ENCODE results near the gene PRSS56.
A peak's percentile ranks its signal among the peaks of the same experiment; 100 is the strongest.

Gene PRSS56

DNA sequence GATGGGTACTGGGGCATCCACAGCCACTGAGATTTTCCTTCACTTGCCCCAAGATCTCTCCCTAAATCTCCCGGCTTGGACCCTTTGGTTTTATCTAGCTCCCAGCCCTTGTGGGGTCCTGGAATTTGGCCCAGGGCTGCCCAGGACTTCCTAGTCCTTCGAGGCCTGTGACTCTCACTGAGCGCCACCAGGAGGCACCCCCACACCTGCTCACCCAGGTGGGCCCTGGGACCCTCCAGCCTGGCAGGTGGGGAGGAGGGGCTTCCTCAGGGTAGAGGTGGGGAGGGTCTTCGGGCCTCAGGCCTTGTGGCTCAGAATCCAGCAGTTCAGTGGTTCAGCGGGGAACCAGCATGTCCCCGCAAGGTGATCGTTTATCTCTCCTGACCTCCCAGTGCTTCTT is 11.9 kb upstream of the PRSS56 start:
- DNase-seq (ENCODE audit: low read depth) = no peak
- Histone ChIP-seq H3K36me3 (ENCODE audit: control insufficient read depth, insufficient read depth, low read length, severe bottlenecking) (no peaks in the 10 kb centered on the region), H3K27me3 (replicated peaks; ENCODE audit: control insufficient read depth, insufficient read depth, low read length) (peaks cover 65% of the 10 kb centered on the region), H3K9ac (ENCODE audit: low read length) (no peak overlapping the region), H3K9me3 (ENCODE audit: control insufficient read depth, low read length) (no peaks in the 10 kb centered on the region), H3K4me3 (ENCODE audit: low read length) (no peak overlapping the region), H3K4me1 (ENCODE audit: control insufficient read depth, insufficient read depth, low read length) (peaks cover 2% of the 10 kb centered on the region)

DNA sequence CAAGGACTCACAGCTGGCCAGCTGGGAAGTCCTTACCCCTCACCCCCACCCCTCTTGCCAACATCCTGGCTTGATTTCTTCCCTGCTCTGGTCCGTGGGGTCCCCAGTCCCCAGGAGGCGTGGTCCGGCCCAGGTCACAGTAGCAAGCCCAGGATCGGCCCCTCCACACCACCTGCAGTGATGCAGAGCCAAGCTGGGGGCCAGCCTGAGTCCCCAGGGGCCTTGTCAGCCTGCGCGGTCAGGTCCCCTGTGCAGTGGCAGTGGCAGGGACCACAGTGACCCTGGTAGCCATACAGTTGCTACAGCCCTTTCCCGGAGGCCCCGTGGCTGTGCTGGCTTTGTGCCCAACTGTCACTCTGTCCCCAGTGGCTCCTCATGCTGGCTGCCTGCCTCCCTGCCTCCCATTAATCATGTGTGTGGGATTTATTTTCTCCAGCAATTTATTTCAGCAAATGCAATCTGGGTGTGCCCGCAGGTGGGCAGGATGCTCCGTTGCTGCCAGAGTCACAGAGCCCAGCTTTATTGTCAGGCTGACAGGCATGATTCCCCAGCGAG is 8.8 kb upstream of the PRSS56 start:
- no peaks in the 10 kb centered on the region for H3K36me3 ChIP-seq (ENCODE audit: control insufficient read depth, insufficient read depth, low read length, severe bottlenecking)
- no peak for DNase-seq (ENCODE audit: low read depth)
- H3K4me3 ChIP-seq (ENCODE audit: low read length) = no peak overlapping the region
- no peak overlapping the region for H3K9ac ChIP-seq (ENCODE audit: low read length)
- no peaks in the 10 kb centered on the region for H3K4me1 ChIP-seq (ENCODE audit: control insufficient read depth, insufficient read depth, low read length)
- H3K27me3 ChIP-seq (replicated peaks; ENCODE audit: control insufficient read depth, insufficient read depth, low read length) = peaks cover 65% of the 10 kb centered on the region
- H3K9me3 ChIP-seq (ENCODE audit: control insufficient read depth, low read length) = no peaks in the 10 kb centered on the region

DNA sequence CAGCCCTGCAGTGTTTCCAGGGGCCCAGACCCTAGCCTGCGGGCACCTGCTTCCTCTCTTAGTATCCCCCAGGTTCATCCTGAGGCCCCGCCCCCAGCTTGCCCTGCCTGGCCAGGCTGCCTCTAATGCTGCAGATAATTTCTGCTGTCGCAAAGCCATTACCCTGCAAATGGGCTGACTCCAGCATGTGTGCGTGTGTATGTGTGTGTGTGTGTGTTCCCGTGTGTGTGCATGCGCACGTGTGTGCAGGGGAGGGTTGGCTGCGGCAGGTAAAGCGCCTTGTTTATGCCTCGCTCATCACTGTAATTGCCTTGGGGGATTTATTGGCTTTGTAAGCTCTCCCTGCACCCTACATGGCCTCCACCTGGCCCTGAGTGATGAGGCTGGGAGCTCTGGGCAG is 7.6 kb upstream of the PRSS56 start:
- Histone ChIP-seq H3K36me3 (ENCODE audit: control insufficient read depth, insufficient read depth, low read length, severe bottlenecking) (no peaks in the 10 kb centered on the region), H3K9ac (ENCODE audit: low read length) (no peak overlapping the region), H3K4me3 (ENCODE audit: low read length) (no peak overlapping the region), H3K27me3 (replicated peaks; ENCODE audit: control insufficient read depth, insufficient read depth, low read length) (peaks cover 63% of the 10 kb centered on the region), H3K9me3 (ENCODE audit: control insufficient read depth, low read length) (no peaks in the 10 kb centered on the region), H3K4me1 (ENCODE audit: control insufficient read depth, insufficient read depth, low read length) (no peaks in the 10 kb centered on the region)
- no peak for DNase-seq (ENCODE audit: low read depth)

DNA sequence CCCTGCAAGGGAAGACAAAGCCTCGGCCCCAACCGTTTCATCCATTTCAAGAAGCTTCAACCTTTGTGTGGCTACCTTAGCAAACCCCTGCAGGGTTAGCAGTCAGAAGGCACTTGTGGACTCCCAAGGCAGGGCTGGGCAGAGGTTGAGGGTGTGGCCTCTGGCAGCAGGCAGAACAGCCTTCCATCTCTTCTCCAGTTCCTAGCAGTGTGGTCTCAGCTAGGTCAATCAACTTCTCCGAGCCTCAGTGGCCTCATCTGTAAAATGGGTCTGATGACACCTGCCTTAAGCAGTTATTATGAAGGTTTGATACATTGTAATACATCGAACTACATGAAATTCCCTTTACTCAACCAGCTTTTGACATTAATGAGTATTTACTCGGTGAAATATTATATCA is 6.8 kb upstream of the PRSS56 start:
- no peak for DNase-seq (ENCODE audit: low read depth)
- Histone ChIP-seq H3K27me3 (replicated peaks; ENCODE audit: control insufficient read depth, insufficient read depth, low read length) (peaks cover 58% of the 10 kb centered on the region), H3K4me1 (ENCODE audit: control insufficient read depth, insufficient read depth, low read length) (no peaks in the 10 kb centered on the region), H3K9me3 (ENCODE audit: control insufficient read depth, low read length) (no peaks in the 10 kb centered on the region), H3K4me3 (ENCODE audit: low read length) (no peak overlapping the region), H3K36me3 (ENCODE audit: control insufficient read depth, insufficient read depth, low read length, severe bottlenecking) (no peaks in the 10 kb centered on the region), H3K9ac (ENCODE audit: low read length) (no peak overlapping the region)

DNA sequence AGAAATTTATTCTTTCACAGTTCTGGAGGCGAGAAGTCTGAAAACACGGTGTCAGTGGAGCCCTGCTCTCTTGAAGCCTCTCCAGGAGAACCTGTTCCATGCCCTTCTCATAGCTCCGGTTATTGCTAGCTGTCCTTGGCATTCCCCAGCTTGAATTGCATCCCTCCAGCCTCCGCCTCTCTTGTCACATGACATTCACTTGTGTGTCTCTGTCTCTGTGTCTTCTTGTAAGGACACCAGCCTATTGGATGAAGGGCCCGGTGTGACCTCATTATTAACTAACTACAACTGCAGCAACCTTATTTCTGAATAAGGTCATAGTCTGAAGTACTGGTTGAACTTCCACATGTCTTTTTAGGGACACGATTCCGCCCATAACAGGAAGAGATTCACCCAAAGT is 4.5 kb upstream of the PRSS56 start:
- no peak overlapping the region for H3K4me3 ChIP-seq (ENCODE audit: low read length)
- H3K36me3 ChIP-seq (ENCODE audit: control insufficient read depth, insufficient read depth, low read length, severe bottlenecking) = no peaks in the 10 kb centered on the region
- H3K9me3 ChIP-seq (ENCODE audit: control insufficient read depth, low read length) = no peaks in the 10 kb centered on the region
- H3K9ac ChIP-seq (ENCODE audit: low read length) = no peak overlapping the region
- DNase-seq (ENCODE audit: low read depth) = no peak
- H3K27me3 ChIP-seq (replicated peaks; ENCODE audit: control insufficient read depth, insufficient read depth, low read length) = peaks cover 76% of the 10 kb centered on the region
- H3K4me1 ChIP-seq (ENCODE audit: control insufficient read depth, insufficient read depth, low read length) = no peaks in the 10 kb centered on the region

DNA sequence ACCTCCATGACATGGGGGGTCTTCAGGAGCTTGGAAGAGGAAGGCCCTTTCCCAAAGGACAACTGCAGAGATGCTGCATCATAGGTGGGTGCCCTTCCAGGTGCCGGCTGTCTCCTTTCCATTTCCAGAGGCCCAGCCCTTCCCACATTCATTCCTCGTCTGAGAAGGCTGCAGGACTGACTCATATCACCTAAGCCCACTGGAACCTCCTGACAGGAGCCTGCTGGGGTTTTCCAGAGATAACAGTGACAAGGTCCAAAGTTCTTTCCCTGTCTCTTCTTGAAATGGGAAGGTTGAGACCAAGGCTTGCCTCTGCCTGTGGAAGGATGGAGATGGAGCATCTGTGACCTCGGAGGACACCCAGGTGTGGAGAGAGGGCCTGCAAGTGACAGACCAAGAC is 3.6 kb upstream of the PRSS56 start:
- H3K27me3 ChIP-seq (replicated peaks; ENCODE audit: control insufficient read depth, insufficient read depth, low read length) = peaks cover 79% of the 10 kb centered on the region
- DNase-seq (ENCODE audit: low read depth) = no peak
- H3K9me3 ChIP-seq (ENCODE audit: control insufficient read depth, low read length) = no peaks in the 10 kb centered on the region
- H3K36me3 ChIP-seq (ENCODE audit: control insufficient read depth, insufficient read depth, low read length, severe bottlenecking) = no peaks in the 10 kb centered on the region
- no peaks in the 10 kb centered on the region for H3K4me1 ChIP-seq (ENCODE audit: control insufficient read depth, insufficient read depth, low read length)
- no peak overlapping the region for H3K4me3 ChIP-seq (ENCODE audit: low read length)
- no peak overlapping the region for H3K9ac ChIP-seq (ENCODE audit: low read length)

DNA sequence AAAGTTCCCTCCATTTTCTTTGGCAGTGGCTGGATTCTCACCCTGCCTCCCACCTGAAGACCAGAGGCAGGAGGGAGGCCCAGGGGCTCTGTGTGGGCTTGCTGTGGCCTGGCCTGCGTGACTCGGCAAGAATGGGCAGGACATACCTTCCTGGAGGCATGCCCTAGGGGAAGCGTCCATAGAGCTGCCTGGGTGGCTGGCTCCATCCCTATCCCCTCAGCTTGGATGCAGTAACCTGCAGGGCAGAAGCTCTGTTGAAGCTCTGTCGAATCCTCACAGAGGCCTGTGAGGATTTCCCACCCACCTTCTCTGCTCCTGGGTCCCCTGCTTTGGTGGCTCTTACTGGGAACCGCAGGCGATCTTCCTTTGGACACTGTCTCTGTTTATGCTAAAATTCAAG is 1.3 kb upstream of the PRSS56 start:
- no peak for DNase-seq (ENCODE audit: low read depth)
- Histone ChIP-seq H3K36me3 (ENCODE audit: control insufficient read depth, insufficient read depth, low read length, severe bottlenecking) (no peaks in the 10 kb centered on the region), H3K9me3 (ENCODE audit: control insufficient read depth, low read length) (no peaks in the 10 kb centered on the region), H3K9ac (ENCODE audit: low read length) (no peak overlapping the region), H3K4me3 (ENCODE audit: low read length) (no peak overlapping the region), H3K4me1 (ENCODE audit: control insufficient read depth, insufficient read depth, low read length) (no peaks in the 10 kb centered on the region), H3K27me3 (replicated peaks; ENCODE audit: control insufficient read depth, insufficient read depth, low read length) (peaks cover 69% of the 10 kb centered on the region)

GRCh38 chr2:232520489-232520888 is 301 bp downstream of the PRSS56 start:
- no peak overlapping the region for H3K4me3 ChIP-seq (ENCODE audit: low read length)
- H3K9me3 ChIP-seq (ENCODE audit: control insufficient read depth, low read length) = no peaks in the 10 kb centered on the region
- peaks cover 2% of the 10 kb centered on the region for H3K4me1 ChIP-seq (ENCODE audit: control insufficient read depth, insufficient read depth, low read length)
- H3K9ac ChIP-seq (ENCODE audit: low read length) = no peak overlapping the region
- H3K27me3 ChIP-seq (replicated peaks; ENCODE audit: control insufficient read depth, insufficient read depth, low read length) = peaks cover 60% of the 10 kb centered on the region
- no peaks in the 10 kb centered on the region for H3K36me3 ChIP-seq (ENCODE audit: control insufficient read depth, insufficient read depth, low read length, severe bottlenecking)
- no peak for DNase-seq (ENCODE audit: low read depth)

GRCh38 chr2:232521098-232521497 is 910 bp downstream of the PRSS56 start:
- no peak for DNase-seq (ENCODE audit: low read depth)
- H3K4me3 ChIP-seq (ENCODE audit: low read length) = no peak overlapping the region
- peaks cover 2% of the 10 kb centered on the region for H3K4me1 ChIP-seq (ENCODE audit: control insufficient read depth, insufficient read depth, low read length)
- H3K36me3 ChIP-seq (ENCODE audit: control insufficient read depth, insufficient read depth, low read length, severe bottlenecking) = no peaks in the 10 kb centered on the region
- H3K9me3 ChIP-seq (ENCODE audit: control insufficient read depth, low read length) = no peaks in the 10 kb centered on the region
- H3K9ac ChIP-seq (ENCODE audit: low read length) = no peak overlapping the region
- peaks cover 60% of the 10 kb centered on the region for H3K27me3 ChIP-seq (replicated peaks; ENCODE audit: control insufficient read depth, insufficient read depth, low read length)

DNA sequence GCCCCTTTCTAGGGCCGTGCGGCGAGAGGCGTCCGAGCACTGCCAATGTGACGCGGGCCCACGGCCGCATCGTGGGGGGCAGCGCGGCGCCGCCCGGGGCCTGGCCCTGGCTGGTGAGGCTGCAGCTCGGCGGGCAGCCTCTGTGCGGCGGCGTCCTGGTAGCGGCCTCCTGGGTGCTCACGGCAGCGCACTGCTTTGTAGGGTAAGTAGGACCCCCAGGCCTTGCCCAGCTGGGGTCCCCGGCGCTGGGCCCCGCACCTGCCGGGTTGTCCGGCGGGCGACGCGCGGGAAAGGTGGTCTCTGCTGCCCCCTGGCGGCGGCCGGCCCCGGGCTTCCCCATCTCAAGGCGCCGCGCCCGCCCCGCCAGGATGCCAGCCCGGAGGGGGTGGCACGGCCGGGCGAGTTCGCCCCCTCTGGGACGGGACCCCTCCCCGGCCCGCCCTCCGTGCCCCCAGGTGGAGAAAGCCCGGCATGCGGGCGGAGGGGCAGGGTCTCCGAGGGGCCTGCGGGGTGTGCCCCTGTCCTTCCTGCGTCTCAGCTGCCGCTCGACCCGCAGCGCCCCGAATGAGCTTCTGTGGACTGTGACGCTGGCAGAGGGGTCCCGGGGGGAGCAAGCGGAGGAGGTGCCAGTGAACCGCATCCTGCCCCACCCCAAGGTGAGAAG is 1.9 kb downstream of the PRSS56 start:
- H3K9ac ChIP-seq (ENCODE audit: low read length) = no peak overlapping the region
- no peaks in the 10 kb centered on the region for H3K9me3 ChIP-seq (ENCODE audit: control insufficient read depth, low read length)
- peaks cover 59% of the 10 kb centered on the region for H3K27me3 ChIP-seq (replicated peaks; ENCODE audit: control insufficient read depth, insufficient read depth, low read length)
- H3K4me1 ChIP-seq (ENCODE audit: control insufficient read depth, insufficient read depth, low read length) = peaks cover 2% of the 10 kb centered on the region
- no peaks in the 10 kb centered on the region for H3K36me3 ChIP-seq (ENCODE audit: control insufficient read depth, insufficient read depth, low read length, severe bottlenecking)
- DNase-seq (ENCODE audit: low read depth) = peak; percentile 67
- no peak overlapping the region for H3K4me3 ChIP-seq (ENCODE audit: low read length)

- no peak overlapping the region for H3K4me3 ChIP-seq (ENCODE audit: low read length)
Observed at GRCh38 chr2:232522623-232523401, 2.6 kb downstream of the PRSS56 start.

More at GRCh38 chr2:232522623-232523401, 2.6 kb downstream of the PRSS56 start:
- no peak for DNase-seq (ENCODE audit: low read depth)
- H3K9ac ChIP-seq (ENCODE audit: low read length) = no peak overlapping the region
- H3K36me3 ChIP-seq (ENCODE audit: control insufficient read depth, insufficient read depth, low read length, severe bottlenecking) = no peaks in the 10 kb centered on the region
- H3K9me3 ChIP-seq (ENCODE audit: control insufficient read depth, low read length) = no peaks in the 10 kb centered on the region
- peaks cover 60% of the 10 kb centered on the region for H3K27me3 ChIP-seq (replicated peaks; ENCODE audit: control insufficient read depth, insufficient read depth, low read length)
- peaks cover 2% of the 10 kb centered on the region for H3K4me1 ChIP-seq (ENCODE audit: control insufficient read depth, insufficient read depth, low read length)

Data from adipocyte (in vitro differentiated cells).